GM12872 (cell line): Measurements from ENCODE around the gene C11orf16.
A peak's percentile ranks its signal among the peaks of the same experiment; 100 is the strongest.

Source experiments
- CTCF ChIP-seq: IDR thresholded peaks from 3 replicates; pipeline ENCODE4 v1.5.1; 2011; ENCODE audit warnings: low read depth, mild to moderate bottlenecking, low read length, moderate library complexity; ENCODE audit not compliant: insufficient read depth

The C11orf16 gene

GRCh38 chr11:8947230-8947943 is 14.6 kb upstream of the C11orf16 start:
- no peak for TF ChIP-seq CTCF

GRCh38 chr11:8942518-8943066 is 9.8 kb upstream of the C11orf16 start, which contains the start of gene ASCL3:
Gene ASCL3, minus strand, starts transcription at chr11:8943016. Its CDS starts 4,855 bp downstream, at chr11:8938161.
- no peak for TF ChIP-seq CTCF

- no peak for TF ChIP-seq CTCF
Measured at GRCh38 chr11:8941341-8942103, 8.8 kb upstream of the C11orf16 start.

GRCh38 chr11:8937659-8938058 is 4.9 kb upstream of the C11orf16 start:
- no peak for TF ChIP-seq CTCF

GRCh38 chr11:8937159-8937558 is 4.4 kb upstream of the C11orf16 start:
- TF ChIP-seq CTCF: no peak

- TF ChIP-seq CTCF: no peak
Measured at GRCh38 chr11:8934742-8935488, 2.2 kb upstream of the C11orf16 start.

GRCh38 chr11:8933931-8934330 is 1.2 kb upstream of the C11orf16 start:
- 0 out of 3 replicates have a peak, but pooled peaks have one; percentile 17 for TF ChIP-seq CTCF
